Muscle of leg (tissue), 3 donors: ENCODE data around the gene LOC128125822.

Source experiments
- DNase-seq: peaks from one replicate; pipeline ENCODE4 v3.0.0; 2013
- H3K27ac ChIP-seq: one replicate; pipeline ENCODE4 v1.5.1; 2013; ENCODE audit warnings: mild to moderate bottlenecking, low read length, control low read depth
- H3K27me3 ChIP-seq: one replicate; pipeline ENCODE4 v1.6.1; 2013; ENCODE audit warnings: low read length; ENCODE audit not compliant: control insufficient read depth, insufficient read depth
- H3K36me3 ChIP-seq: one replicate; pipeline ENCODE4 v1.6.1; 2013; ENCODE audit warnings: low read length; ENCODE audit not compliant: control insufficient read depth, insufficient read depth
- H3K4me1 ChIP-seq: one replicate; pipeline ENCODE4 v1.6.1; 2013; ENCODE audit warnings: low read length; ENCODE audit not compliant: control insufficient read depth, insufficient read depth
- H3K4me3 ChIP-seq: one replicate; pipeline ENCODE4 v1.5.1; 2013; ENCODE audit warnings: low read length, control low read depth
- H3K9me3 ChIP-seq: replicated peaks from 2 replicates; pipeline ENCODE4 v1.6.1; 2013; ENCODE audit warnings: low read depth, low read length; ENCODE audit not compliant: control insufficient read depth
- WGBS: methylation state at CpG from one replicate; pipeline ENCODE4 v1.1.5; 2013; ENCODE audit warnings: missing lambda C conversion rate; ENCODE audit not compliant: insufficient coverage; 5-methylcytosine and 5-hydroxymethylcytosine counted together

Gene LOC128125822

GRCh38 chr6:63554782-63555181, 17.5 kb upstream of the LOC128125822 start:
- Histone ChIP-seq H3K4me3 (no peak overlapping the region), H3K36me3 (no peaks in the 10 kb centered on the region), H3K9me3 (no peaks in the 10 kb centered on the region), H3K27me3 (no peaks in the 10 kb centered on the region), H3K27ac (no peak overlapping the region), H3K4me1 (no peaks in the 10 kb centered on the region)
- no peak for DNase-seq
- WGBS: no CpG with 5 or more reads among the region's 1 CpG

- Histone ChIP-seq H3K27ac (no peak overlapping the region), H3K36me3 (no peaks in the 10 kb centered on the region), H3K9me3 (no peaks in the 10 kb centered on the region), H3K27me3 (no peaks in the 10 kb centered on the region), H3K4me3 (no peak overlapping the region), H3K4me1 (no peaks in the 10 kb centered on the region)
- no peak for DNase-seq
- no CpG with 5 or more reads among the region's 4 CpGs for WGBS
Measured at GRCh38 chr6:63556369-63556768, 15.9 kb upstream of the LOC128125822 start.

DNA sequence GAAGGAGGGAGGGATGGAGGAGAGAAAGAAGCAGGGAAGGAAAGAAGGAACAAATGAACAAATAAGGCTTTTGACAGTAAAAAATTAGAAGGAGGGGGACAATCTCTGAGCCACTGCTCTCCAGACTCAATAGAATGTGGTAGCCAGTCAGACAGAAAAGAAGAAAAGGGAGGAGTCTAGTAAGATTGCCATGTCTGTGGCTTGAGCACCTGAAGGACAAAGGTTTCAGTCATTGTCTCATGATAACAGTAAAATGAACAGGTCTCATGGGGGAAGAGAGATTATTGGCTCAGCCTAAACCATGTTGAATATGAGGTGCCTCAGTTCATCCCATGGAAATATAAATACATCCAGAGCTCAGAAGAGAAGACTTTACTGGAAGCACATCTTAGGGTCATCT, 14.0 kb upstream of the LOC128125822 start:
- no peaks in the 10 kb centered on the region for H3K9me3 ChIP-seq
- no peaks in the 10 kb centered on the region for H3K4me1 ChIP-seq
- H3K4me3 ChIP-seq: no peak overlapping the region
- H3K36me3 ChIP-seq: no peaks in the 10 kb centered on the region
- H3K27me3 ChIP-seq: no peaks in the 10 kb centered on the region
- H3K27ac ChIP-seq: no peak overlapping the region
- DNase-seq: no peak

GRCh38 chr6:63560801-63561287, 11.4 kb upstream of the LOC128125822 start:
- Histone ChIP-seq H3K27ac (no peak overlapping the region), H3K4me3 (no peak overlapping the region), H3K9me3 (no peaks in the 10 kb centered on the region), H3K4me1 (no peaks in the 10 kb centered on the region), H3K27me3 (no peaks in the 10 kb centered on the region), H3K36me3 (no peaks in the 10 kb centered on the region)
- DNase-seq: no peak
- WGBS: 100% methylated on average over 1 of the region's 1 CpG

GRCh38 chr6:63561288-63561687, 11.0 kb upstream of the LOC128125822 start:
- Histone ChIP-seq H3K27me3 (no peaks in the 10 kb centered on the region), H3K4me3 (no peak overlapping the region), H3K36me3 (no peaks in the 10 kb centered on the region), H3K9me3 (no peaks in the 10 kb centered on the region), H3K4me1 (no peaks in the 10 kb centered on the region), H3K27ac (no peak overlapping the region)
- no CpG with 5 or more reads among the region's 2 CpGs for whole genome bisulfite sequencing
- DNase-seq: no peak

DNA sequence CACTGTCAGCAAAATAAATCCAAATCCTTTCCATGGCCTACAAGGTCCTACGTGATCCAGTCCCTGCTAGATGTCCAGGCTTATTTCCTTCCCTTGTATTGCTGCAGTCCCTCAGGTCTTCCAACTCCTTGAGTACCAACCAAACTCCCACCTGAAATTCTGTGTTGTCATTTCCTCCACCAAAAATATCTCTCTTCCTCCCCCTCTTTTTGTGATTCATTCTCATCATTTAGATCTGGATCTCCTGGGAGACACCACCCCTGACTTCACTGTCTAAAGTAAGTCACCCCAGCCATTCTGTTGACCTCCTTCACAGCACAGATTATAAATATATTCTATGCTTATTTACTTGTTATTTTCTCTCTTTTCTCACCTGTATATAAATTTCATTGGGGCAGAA, 9.0 kb upstream of the LOC128125822 start:
- Histone ChIP-seq H3K4me1 (no peaks in the 10 kb centered on the region), H3K4me3 (no peak overlapping the region), H3K36me3 (no peaks in the 10 kb centered on the region), H3K27me3 (no peaks in the 10 kb centered on the region), H3K27ac (no peak overlapping the region), H3K9me3 (no peaks in the 10 kb centered on the region)
- 67% methylated on average over 1 of the region's 1 CpG for WGBS
- DNase-seq: no peak

DNA sequence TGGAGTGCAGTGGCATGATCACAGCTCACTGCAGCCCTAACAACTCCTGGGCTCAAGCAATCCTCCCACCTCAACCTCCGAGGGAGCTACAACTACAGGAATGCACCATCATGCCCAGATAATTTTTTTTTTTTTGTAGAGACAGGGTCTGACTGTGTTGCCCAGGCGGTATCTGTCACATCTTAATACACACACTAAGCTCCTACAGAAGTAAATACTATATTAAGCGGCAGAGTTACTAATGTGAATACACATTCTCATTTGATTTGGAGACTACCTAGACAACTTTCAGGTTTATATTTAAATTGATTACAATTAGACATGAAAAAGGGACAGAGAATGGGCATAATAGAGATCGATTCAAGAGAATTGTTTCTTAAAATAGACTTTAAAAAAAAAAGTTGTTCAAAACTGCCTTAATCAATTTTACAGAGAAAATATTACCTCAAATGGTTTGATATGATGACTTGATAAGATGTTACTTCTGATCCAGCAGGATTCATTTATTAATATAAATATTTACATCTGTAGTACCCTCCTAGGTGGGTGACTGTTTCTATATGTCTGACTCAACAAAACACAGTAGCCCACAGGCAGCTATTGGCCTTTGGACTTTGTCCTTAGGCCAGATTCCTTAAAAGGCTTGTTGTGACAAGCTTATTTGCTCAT, 7.1 kb upstream of the LOC128125822 start:
- Histone ChIP-seq H3K9me3 (no peaks in the 10 kb centered on the region), H3K4me1 (no peaks in the 10 kb centered on the region), H3K4me3 (no peak overlapping the region), H3K36me3 (no peaks in the 10 kb centered on the region), H3K27ac (no peak overlapping the region), H3K27me3 (no peaks in the 10 kb centered on the region)
- no peak for DNase-seq
- no CpG with 5 or more reads among the region's 4 CpGs for WGBS

DNA sequence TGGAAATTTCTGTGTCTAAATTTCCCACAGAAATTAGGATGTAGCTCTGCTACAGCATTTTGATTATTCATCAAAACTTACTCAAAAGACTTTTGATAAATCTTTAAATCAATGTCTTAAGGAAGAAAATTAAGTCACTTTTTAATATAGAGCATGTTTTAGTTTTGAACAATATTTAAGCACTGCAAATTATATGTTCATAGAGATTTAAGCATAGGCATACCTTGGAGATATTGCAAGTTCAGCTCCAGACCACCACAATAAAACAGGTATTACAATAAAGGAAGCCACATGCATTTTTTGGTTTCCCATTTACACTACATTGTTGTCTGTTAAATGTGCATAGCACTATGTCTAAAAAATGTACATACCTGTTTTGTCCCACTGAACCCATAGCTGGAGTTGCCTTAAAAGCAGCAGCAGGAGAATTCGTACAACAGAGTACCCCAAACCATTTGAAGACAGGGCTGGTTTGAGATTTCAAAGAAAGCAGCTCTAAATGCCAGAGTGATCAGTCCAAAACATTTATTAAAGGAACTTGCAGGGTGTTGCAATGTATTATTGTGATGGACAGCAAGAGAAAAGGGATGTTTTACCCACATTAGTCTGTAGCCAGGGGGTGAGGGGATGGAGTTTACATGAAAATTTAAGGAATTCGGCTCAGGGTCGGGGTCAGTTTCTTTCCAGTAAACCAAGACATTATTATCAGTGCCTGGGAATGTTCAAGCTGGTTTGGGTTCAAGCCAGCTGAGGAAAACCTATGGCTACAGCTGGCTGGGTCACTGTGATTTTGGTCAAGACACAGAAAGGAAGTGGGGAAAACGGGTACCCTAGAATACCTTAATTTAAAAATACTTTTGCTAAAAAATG, 6.3 kb upstream of the LOC128125822 start:
- H3K27me3 ChIP-seq: no peaks in the 10 kb centered on the region
- no peaks in the 10 kb centered on the region for H3K4me1 ChIP-seq
- H3K4me3 ChIP-seq: no peak overlapping the region
- DNase-seq: no peak
- WGBS: 33% methylated on average over 1 of the region's 4 CpGs
- no peak overlapping the region for H3K27ac ChIP-seq
- H3K36me3 ChIP-seq: no peaks in the 10 kb centered on the region
- H3K9me3 ChIP-seq: no peaks in the 10 kb centered on the region

DNA sequence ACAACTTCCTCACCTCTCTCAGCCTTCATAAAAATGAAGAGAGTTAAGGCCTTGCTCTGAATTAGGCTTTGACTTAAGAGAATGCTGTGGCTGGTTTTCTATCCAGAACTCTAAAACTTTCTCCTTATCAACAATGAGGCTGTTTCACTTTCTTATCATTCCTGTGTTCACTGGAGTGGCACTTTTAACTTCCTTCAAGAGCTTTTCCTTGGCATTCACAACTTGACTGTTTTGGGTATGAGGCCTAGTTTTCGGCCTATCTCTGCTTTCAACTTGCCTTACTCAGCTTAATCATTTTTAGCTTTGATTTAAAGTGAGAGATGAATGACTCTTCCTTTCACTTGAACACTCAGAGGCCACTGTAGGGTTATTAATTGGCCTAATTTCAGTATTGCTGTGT, 4.3 kb upstream of the LOC128125822 start:
- Histone ChIP-seq H3K4me3 (no peak overlapping the region), H3K27ac (no peak overlapping the region), H3K4me1 (peaks cover 5% of the 10 kb centered on the region), H3K27me3 (no peaks in the 10 kb centered on the region), H3K36me3 (no peaks in the 10 kb centered on the region), H3K9me3 (no peaks in the 10 kb centered on the region)
- no peak for DNase-seq
- WGBS: no CpG with 5 or more reads among the region's 1 CpG

GRCh38 chr6:63571361-63572043, 778 bp upstream of the LOC128125822 start:
- no peak for DNase-seq
- H3K27me3 ChIP-seq: no peaks in the 10 kb centered on the region
- peaks cover 3% of the 10 kb centered on the region for H3K36me3 ChIP-seq
- H3K4me1 ChIP-seq: peaks cover 7% of the 10 kb centered on the region
- H3K9me3 ChIP-seq: no peaks in the 10 kb centered on the region
- H3K27ac ChIP-seq: peak overlapping the region; percentile 87
- 1% methylated on average over 10 of the region's 20 CpGs for WGBS
- H3K4me3 ChIP-seq: peak overlapping the region; percentile 67
